ENCODE data around the gene BTBD10.

GRCh38 chr11:13344818-13345217, 118.2 kb downstream of the BTBD10 start:
- TF ChIP-seq EZH2 (IDR thresholded peaks at IDR 0.05; ENCODE audit: insufficient read depth, poor library complexity, severe bottlenecking) (no peak), EZH2phosphoT487 (IDR thresholded peaks at IDR 0.05; ENCODE audit: insufficient read depth, low read depth) (no peak)

All from GM23248 (cell line).